Common myeloid progenitor, CD34-positive (primary cell): ENCODE data around the gene MYO15A.

Source experiments
- CTCF ChIA-PET: fragments of 350-600 bp; sonication (Branson Sonifier 250); formaldehyde crosslinking; loops from one replicate; lab custom pipeline; 2021; ENCODE audit warnings: antibody characterized with exemption; lab: Charles Lee
- POLR2A ChIA-PET: fragments of 350-600 bp; sonication (Branson Sonifier 250); formaldehyde crosslinking; loops from one replicate; lab custom pipeline; 2021; ENCODE audit warnings: antibody characterized with exemption; lab: Charles Lee
- DNase-seq, 3 donors: peaks; one replicate each; pipeline versions ENCODE4 v3.0.0 to v3.0.0-alpha.2; 2013
- H3K27ac ChIP-seq, 2 experiments: 1 replicate in 1 of 2; 2 replicates in 1 of 2; pipeline ENCODE4 v1.7.0; 2013; ENCODE audit warnings: inconsistent platforms in 2 of 2, low read length in 2 of 2, mild to moderate bottlenecking in 2 of 2, low read depth in 1 of 2, moderate library complexity in 1 of 2; ENCODE audit not compliant: severe bottlenecking in 2 of 2, insufficient read depth in 1 of 2, poor library complexity in 1 of 2
- H3K27me3 ChIP-seq, 5 experiments: replicated peaks in 2 of 5; 1 replicate in 3 of 5; 2 replicates in 2 of 5; pipeline versions ENCODE4 v1.6.1 to v1.7.0; 2013; ENCODE audit warnings: low read length in 4 of 5, mild to moderate bottlenecking in 2 of 5, moderate library complexity in 2 of 5, inconsistent platforms in 1 of 5; ENCODE audit not compliant: insufficient read depth in 5 of 5, control insufficient read depth in 4 of 5
- H3K36me3 ChIP-seq, 4 experiments: 1 replicate in 2 of 4; 2 replicates in 2 of 4; pipeline versions ENCODE4 v1.6.1 to v1.7.0; 2013; ENCODE audit warnings: low read length in 3 of 4, control low read depth in 1 of 4, mild to moderate bottlenecking in 1 of 4; ENCODE audit not compliant: control insufficient read depth in 4 of 4, insufficient read depth in 4 of 4
- H3K4me1 ChIP-seq, 4 experiments: 1 replicate in 3 of 4; 2 replicates in 1 of 4; pipeline versions ENCODE4 v1.6.1 to v1.7.1; 2013; ENCODE audit warnings: low read length in 3 of 4, mild to moderate bottlenecking in 3 of 4, control low read depth in 1 of 4, inconsistent platforms in 1 of 4, moderate library complexity in 1 of 4; ENCODE audit not compliant: control insufficient read depth in 4 of 4, insufficient read depth in 4 of 4; ENCODE audit errors: control extremely low read depth in 1 of 4
- H3K4me3 ChIP-seq, 7 experiments: 1 replicate in 4 of 7; 2 replicates in 3 of 7; pipeline versions ENCODE4 v1.5.1 to v1.7.0; 2013; ENCODE audit warnings: mild to moderate bottlenecking in 7 of 7, low read length in 6 of 7, moderate library complexity in 6 of 7, inconsistent platforms in 2 of 7, low read depth in 2 of 7, control low read depth in 1 of 7; ENCODE audit not compliant: insufficient read depth in 4 of 7, control insufficient read depth in 1 of 7; ENCODE audit errors: extremely low read depth in 1 of 7
- H3K9me3 ChIP-seq, 5 experiments: 1 replicate in 4 of 5; 2 replicates in 1 of 5; pipeline versions ENCODE4 v1.6.1 to v1.7.1; 2013; ENCODE audit warnings: low read length in 4 of 5, mild to moderate bottlenecking in 2 of 5, inconsistent platforms in 1 of 5, low read depth in 1 of 5, moderate library complexity in 1 of 5; ENCODE audit not compliant: control insufficient read depth in 4 of 5, insufficient read depth in 2 of 5; ENCODE audit errors: control extremely low read depth in 1 of 5
- WGBS: methylation state at CpG from one replicate; pipeline ENCODE4 v1.1.5; 2013; ENCODE audit not compliant: insufficient coverage; 5-methylcytosine and 5-hydroxymethylcytosine counted together

MYO15A gene

DNA sequence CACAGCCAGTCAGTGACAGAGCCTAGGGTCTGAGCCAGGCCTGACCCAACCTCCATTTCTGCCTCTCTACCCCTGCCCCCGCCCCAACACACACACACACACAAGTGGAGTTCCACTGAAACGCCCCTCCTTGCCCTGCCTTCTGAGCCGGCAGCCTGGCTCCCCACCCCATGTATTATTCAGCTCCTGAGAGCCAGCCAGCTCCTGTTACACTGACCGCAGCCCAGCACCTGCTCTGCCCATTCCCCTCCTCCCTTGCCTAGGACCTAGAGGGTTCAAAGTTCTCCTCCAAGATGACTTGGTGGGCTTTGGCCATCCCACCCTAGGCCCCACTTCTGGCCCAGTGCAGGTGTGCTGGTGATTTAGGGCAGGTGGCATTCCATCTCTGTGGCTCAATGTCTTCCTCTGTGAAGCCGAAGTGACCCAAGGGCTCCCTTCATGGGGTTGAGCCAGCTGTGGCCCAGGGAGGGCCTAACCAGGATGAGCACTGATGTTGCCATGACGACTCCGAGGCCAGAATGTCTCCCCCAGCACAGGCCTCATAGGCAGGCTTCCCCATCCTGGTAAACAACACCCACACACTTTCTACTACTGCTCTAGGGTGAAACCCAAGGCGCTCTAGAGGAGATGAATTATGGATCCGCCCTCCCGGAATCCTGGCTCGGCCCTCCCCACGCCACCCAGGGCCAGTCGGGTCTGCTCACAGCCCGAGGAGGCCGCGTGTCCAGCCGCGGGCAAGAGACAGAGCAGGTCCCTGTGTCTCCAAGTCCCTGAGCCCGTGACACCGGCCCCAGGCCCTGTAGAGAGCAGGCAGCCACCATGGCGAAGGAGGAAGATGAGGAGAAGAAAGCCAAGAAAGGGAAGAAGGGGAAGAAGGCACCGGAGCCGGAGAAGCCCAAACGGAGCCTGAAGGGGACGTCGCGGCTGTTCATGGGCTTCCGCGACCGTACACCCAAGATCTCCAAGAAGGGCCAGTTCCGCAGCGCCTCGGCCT lies 9.7 kb downstream of the MYO15A start:
- Histone ChIP-seq H3K27ac (no peak overlapping the region), H3K4me1 (no peaks in the 10 kb centered on the region), H3K27me3 (no peaks in the 10 kb centered on the region), H3K4me3 (no peak overlapping the region), H3K36me3 (no peaks in the 10 kb centered on the region), H3K9me3 (peaks cover 0 to 23% (median 16%) of the 10 kb centered on the region in 5 experiments)
- CTCF ChIA-PET = interaction anchor here (1.2 kb wide), 1 partner anchor 66 kb away, joined by 3 read pairs; no protein-coding TSS in a partner anchor
- POLR2A ChIA-PET = no interaction called here
- DNase-seq = no peak
- WGBS = 98% methylated on average over 30 of the region's 33 CpGs

DNA sequence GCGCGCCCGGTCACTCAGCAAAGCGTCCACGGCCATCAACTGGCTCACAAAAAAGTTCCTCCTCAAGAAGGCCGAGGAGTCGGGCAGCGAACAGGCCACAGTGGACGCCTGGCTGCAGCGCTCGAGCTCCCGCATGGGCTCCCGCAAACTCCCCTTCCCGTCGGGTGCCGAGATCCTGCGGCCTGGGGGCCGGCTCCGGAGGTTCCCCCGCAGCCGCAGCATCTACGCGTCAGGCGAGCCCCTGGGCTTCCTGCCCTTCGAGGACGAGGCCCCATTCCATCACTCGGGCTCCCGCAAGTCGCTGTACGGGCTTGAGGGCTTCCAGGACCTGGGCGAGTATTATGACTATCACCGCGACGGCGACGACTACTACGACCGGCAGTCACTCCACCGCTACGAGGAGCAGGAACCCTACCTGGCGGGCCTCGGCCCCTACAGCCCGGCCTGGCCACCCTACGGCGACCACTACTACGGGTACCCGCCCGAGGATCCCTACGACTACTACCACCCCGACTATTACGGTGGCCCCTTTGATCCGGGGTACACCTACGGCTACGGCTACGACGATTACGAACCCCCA lies 10.7 kb downstream of the MYO15A start:
- Histone ChIP-seq H3K36me3 (no peaks in the 10 kb centered on the region), H3K4me1 (no peaks in the 10 kb centered on the region), H3K27me3 (no peaks in the 10 kb centered on the region), H3K9me3 (peaks cover 0 to 23% (median 16%) of the 10 kb centered on the region in 5 experiments), H3K4me3 (no peak overlapping the region), H3K27ac (no peak overlapping the region)
- CTCF ChIA-PET = no interaction called here
- DNase-seq = no peak
- 98% methylated on average over 53 of the region's 57 CpGs for WGBS
- POLR2A ChIA-PET = no interaction called here

DNA sequence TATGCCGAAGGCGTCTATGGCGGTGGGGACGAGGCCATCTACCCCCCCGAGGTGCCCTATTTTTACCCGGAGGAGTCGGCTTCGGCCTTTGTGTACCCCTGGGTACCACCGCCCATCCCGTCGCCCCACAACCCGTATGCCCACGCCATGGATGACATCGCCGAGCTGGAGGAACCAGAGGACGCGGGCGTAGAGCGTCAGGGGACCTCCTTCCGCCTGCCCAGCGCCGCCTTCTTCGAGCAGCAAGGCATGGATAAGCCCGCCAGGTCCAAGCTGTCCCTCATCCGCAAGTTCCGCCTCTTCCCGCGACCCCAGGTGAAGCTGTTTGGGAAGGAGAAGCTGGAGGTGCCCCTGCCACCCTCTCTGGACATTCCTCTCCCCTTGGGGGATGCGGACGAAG lies 11.4 kb downstream of the MYO15A start:
- Histone ChIP-seq H3K27ac (no peak overlapping the region), H3K4me1 (no peaks in the 10 kb centered on the region), H3K9me3 (peaks cover 0 to 23% (median 16%) of the 10 kb centered on the region in 5 experiments), H3K27me3 (no peaks in the 10 kb centered on the region), H3K36me3 (no peaks in the 10 kb centered on the region), H3K4me3 (no peak overlapping the region)
- POLR2A ChIA-PET = no interaction called here
- WGBS = 97% methylated on average over 30 of the region's 30 CpGs
- DNase-seq = no peak
- CTCF ChIA-PET = no interaction called here

DNA sequence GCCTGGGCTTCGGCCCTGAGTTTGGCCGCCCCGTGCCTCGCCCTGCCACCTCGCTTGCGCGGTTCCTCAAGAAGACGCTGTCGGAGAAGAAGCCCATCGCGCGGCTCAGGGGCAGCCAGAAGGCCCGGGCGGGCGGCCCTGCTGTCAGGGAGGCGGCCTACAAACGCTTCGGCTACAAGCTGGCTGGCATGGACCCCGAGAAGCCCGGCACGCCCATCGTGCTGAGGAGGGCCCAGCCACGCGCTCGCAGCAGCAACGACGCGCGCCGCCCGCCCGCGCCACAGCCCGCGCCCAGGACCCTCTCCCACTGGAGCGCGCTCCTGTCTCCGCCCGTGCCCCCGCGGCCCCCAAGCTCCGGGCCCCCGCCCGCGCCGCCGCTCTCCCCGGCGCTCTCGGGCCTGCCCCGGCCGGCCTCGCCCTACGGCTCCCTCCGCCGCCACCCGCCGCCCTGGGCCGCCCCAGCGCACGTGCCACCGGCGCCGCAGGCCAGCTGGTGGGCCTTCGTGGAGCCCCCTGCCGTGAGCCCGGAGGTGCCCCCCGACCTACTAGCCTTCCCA lies 12.0 kb downstream of the MYO15A start:
- Histone ChIP-seq H3K4me3 (no peak overlapping the region), H3K4me1 (no peaks in the 10 kb centered on the region), H3K27ac (no peak overlapping the region), H3K9me3 (peaks cover 0 to 23% (median 16%) of the 10 kb centered on the region in 5 experiments), H3K27me3 (no peaks in the 10 kb centered on the region), H3K36me3 (no peaks in the 10 kb centered on the region)
- no peak for DNase-seq
- WGBS = 77% methylated on average over 68 of the region's 68 CpGs
- CTCF ChIA-PET = no interaction called here
- POLR2A ChIA-PET = no interaction called here

DNA sequence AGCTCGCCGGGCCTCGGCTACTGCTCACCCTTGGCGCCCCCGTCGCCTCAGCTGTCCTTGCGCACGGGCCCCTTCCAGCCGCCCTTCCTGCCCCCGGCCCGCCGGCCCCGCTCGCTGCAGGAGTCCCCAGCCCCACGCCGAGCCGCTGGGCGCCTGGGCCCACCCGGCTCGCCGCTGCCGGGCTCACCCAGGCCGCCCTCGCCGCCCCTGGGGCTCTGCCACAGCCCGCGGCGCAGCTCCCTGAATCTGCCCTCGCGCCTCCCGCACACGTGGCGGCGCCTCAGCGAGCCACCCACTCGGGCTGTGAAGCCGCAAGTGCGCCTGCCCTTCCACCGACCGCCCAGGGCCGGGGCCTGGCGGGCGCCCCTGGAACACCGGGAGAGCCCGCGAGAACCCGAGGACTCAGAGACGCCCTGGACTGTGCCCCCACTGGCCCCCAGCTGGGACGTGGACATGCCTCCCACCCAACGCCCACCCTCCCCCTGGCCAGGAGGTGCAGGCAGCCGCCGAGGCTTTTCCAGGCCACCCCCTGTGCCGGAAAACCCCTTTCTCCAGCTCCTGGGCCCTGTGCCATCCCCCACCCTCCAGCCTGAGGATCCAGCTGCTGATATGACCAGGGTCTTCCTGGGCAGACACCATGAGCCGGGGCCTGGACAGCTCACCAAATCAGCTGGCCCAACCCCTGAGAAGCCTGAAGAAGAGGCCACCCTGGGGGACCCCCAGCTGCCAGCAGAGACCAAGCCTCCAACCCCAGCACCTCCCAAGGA lies 12.8 kb downstream of the MYO15A start:
- Histone ChIP-seq H3K4me3 (no peak overlapping the region), H3K4me1 (no peaks in the 10 kb centered on the region), H3K27me3 (no peaks in the 10 kb centered on the region), H3K36me3 (no peaks in the 10 kb centered on the region), H3K9me3 (peaks cover 0 to 23% (median 16%) of the 10 kb centered on the region in 5 experiments), H3K27ac (no peak overlapping the region)
- ChIA-PET POLR2A (no interaction called here), CTCF (no interaction called here)
- DNase-seq = no peak
- 92% methylated on average over 42 of the region's 54 CpGs for WGBS

DNA sequence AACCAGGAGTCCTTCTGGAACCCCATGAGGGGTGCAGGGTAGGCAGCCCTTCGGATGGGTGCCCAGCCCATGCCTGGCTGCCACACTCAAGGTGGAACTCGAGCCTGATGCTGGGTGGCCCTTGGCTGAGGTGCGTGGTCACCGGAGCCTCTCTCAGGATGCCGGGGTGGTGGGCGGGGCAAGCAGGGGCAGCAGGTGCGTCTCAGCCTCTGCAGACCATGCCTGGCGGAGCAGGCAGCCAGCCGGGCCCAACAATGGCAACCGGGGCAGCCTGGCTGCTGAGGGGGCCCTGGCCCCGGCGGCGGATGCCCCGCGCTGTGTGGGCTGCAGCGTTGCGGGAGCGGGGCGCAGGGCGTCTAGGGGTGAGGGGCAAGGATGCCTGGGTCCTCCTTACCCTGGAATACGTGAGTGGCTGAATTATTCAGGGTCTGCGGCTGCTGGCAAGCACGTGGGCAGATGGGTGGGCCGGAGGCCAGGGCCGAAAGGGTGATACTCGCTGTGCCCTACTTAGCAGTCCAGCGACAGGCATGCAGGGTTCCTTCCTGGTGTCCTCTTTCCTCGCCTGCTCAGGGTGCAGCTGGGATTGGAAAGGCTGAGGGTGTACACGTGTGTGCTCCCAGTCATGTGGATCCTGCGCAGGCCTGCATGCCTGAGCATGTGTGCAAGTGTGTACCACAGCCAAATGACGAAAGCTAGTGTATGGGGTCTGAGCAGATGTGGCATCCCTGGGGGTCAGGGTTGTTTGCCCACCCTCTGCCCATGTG lies 14.6 kb downstream of the MYO15A start:
- POLR2A ChIA-PET = no interaction called here
- WGBS = 95% methylated on average over 30 of the region's 31 CpGs
- peaks cover 0 to 2% (median 0%) of the 10 kb centered on the region in 5 experiments for H3K27me3 ChIP-seq

More for the DNA sequence above, 14.6 kb downstream of the MYO15A start:
- Histone ChIP-seq H3K4me3 (no peak overlapping the region), H3K4me1 (no peaks in the 10 kb centered on the region), H3K27ac (no peak overlapping the region), H3K9me3 (peaks cover 0 to 23% (median 16%) of the 10 kb centered on the region in 5 experiments), H3K36me3 (no peaks in the 10 kb centered on the region)
- DNase-seq = no peak
- CTCF ChIA-PET = no interaction called here
